GM18498 (cell line): Measurements from ENCODE around the gene PYCR2.
"Not testable (repeated sequence)": the region's sequence is repeated elsewhere in the genome, so short reads cannot be mapped to it uniquely, and the experiment has no call there.

ENCODE experiments used
- ATAC-seq: cut with Tn5 transposase; IDR thresholded peaks from one replicate; pipeline ENCODE4 v1.9.1; 2021; ENCODE audit warnings: mild to moderate bottlenecking, moderate library complexity; ENCODE audit not compliant: unreplicated experiment

PYCR2 gene

DNA sequence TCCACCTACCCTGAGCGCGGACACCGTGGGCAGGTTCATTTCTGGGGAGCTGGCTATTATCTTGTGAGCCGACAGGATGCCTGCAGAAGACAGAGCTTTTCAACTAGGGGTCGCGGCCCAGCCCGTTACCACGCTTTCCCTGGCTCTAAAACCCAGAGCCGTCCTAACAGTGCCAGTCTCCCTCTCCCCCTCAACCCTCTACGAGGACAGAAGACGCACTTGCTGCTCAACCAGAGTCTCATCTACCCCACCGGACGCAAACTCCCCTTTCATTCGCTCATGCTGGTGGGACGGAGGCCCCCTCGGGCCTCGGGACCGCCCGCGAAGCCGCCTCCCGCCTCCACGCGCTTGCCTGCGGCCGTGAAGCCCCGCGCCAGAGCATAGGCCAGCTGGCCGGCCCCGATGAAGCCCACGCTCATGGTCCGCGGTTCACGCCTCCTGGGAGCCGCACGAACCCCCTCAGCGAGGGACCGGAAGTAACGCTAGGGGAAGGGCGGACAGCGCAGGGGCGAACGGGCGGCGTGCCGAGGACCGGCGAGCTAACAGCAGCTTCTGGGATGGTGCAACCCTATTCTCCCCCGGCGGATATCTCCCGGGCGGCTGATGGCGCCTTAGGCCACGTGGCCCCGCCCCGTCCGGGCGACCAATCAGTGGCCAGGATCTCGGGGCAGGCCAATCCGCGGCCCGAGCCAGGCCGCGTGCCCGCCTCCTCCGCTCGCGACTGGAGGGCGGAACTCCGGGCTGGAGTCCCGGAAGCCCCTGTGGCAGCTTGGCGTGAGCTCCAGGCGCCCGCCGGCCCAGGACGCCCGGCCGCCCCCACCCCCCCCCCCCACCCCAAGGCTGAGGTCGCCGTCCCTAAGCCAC lies at the start of gene PYCR2:
Gene PYCR2, minus strand, starts transcription at position 559 of the 864 bp plus-strand sequence. Its CDS starts 140 bp downstream, at position 419.
- ATAC-seq, result peak; percentile 98

DNA sequence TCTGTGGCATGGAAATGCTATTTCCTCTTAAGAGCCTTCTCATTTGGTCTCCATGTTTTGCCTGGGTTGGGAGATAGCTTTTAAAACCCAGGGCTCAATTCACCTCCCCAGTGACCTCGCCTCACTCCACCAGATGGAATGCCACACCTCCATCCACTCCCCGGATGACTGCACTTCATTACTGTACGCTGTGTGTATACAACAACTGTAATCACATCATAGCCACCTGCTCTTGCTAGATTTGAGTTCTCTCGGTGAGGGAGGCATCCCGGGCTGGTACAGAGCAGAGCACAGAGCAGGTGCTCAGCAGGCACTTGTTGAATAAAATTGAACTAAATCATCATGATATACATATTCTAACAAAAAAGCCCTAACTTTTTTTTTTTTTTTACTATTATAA lies 49.1 kb upstream of the PYCR2 start:
- ATAC-seq, result no peak

GRCh38 chr1:225972344-225973152 lies 48.5 kb upstream of the PYCR2 start:
- no peak for ATAC-seq

GRCh38 chr1:225970592-225971157 lies 46.6 kb upstream of the PYCR2 start:
- ATAC-seq, result not testable (repeated sequence)

- not testable (repeated sequence) for ATAC-seq
Observed at GRCh38 chr1:225969751-225970150, 45.7 kb upstream of the PYCR2 start.

DNA sequence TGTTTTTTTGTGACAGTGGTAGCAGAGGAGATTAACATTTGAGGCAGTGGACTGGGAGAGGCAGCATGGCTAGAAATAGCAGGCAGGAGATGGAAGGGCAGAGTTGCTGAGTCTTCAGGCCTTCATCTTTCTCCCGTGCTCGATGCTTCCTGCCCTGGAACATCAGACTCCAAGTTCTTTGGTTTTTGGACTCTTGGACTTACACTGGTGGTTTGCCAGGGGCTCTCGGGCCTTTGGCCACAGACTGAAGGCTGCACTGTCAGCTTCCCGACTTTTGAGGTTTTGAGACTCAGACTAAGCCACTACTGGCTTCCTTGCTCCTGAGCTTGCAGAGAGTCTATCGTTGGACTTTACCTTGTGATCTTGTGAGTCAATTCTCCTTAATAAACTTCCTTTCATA lies 41.2 kb upstream of the PYCR2 start:
- ATAC-seq, result no peak

GRCh38 chr1:225963735-225964530 lies 39.9 kb upstream of the PYCR2 start:
- ATAC-seq, result no peak

DNA sequence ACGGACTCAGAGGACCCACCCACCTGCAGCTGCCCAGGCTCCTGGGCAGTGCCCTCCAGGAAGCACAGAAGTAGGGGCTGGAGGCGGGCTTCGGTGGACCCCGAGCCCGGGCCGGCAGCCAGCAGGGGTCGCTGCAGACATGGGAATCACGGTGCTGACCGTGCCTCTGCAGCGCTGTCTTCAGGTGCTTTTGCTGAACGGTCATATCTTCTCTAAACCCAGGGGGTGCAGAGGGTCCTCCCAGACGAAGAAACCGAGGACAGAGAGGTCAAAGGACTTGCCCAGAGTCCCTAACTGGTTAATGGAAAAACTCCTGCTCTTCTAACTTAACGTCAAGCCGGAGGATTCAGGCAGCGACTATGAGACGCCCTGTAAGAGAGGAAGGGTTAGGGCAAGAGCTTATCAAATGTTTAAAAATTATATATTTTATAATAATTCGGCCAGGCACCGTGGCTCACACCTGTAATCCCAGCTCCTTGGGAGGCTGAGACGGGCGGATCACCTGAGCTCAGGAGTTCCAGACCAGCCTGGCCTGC lies 38.5 kb upstream of the PYCR2 start:
- ATAC-seq, result peak; percentile 73

DNA sequence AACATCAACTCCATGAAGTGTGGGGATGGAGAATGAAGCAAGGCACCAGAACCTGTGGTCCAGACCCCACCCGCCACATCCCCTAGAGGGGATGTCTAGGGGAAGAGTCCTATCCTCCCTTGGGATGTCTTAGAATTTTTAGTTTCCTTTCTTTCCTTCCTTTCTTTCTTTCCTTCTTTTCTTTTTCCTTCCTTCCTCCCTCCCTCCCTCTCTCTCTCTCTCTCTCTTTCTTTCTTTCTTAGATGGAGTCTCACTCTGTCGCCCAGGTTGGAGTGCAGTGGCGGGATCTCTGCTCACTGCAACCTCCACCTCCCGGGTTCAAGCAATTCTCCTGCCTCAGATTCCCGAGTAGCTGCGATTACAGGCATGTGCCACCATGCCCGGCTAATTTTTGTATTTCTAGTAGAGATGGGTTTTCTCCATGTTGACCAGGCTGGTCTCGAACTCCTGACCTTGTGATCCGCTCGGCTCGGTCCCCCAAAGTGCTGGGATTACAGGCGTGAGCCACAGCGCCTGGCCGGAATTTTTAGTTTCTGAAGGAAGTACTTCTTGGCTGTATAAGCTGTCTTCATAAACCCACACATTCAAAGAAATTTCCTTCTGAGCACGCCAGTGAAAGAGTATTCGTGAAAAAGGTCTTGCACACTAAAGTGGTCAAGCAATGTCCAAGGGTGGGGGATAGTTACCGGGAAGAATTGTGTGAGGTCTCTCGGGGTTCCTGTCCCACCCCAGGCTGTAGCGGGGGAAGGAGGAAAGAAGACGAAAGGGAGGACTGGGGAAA lies 37.8 kb upstream of the PYCR2 start:
- ATAC-seq, result no peak

DNA sequence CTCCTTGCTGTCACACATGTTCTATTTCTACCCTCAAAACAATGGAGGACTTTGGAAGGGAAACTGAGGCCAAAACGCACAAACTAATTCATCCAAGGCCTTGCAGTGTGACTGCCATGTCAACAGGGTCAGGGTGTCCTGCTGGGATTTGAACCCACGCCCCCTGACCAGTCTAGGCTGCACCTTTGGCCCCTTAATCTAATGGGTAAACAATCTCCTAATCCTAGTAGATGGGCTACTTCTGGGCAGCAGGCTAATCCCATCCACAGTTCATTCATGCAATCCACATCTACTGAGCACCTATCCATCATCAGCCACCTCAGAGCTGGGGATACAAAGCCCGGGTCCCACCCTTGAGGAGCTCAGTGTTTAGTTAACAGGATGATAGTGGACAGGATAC lies 34.0 kb upstream of the PYCR2 start:
- ATAC-seq, result no peak

DNA sequence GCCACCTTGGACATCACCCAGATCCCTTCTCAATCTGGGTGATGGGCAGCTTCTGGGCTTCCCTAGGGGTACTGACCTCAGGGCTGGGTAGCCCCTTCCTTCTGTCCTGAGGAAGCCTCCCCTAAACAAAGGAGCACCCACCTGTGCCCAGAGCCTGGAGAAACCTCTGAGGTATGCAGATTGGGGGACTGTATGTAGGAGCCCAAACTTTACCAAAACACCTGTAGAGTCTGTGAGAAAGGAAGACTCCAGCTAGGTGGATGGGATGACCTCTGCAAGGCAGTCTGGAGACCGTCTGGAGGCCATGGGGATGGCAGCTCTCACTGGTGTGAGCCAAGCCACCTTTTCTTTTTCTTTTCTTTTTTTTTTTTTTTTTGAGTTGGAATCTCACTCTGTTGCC lies 30.7 kb upstream of the PYCR2 start:
- ATAC-seq, result no peak

GRCh38 chr1:225953315-225953714 lies 29.3 kb upstream of the PYCR2 start:
- ATAC-seq, result no peak

GRCh38 chr1:225950905-225951497 lies 27.0 kb upstream of the PYCR2 start:
- no peak for ATAC-seq

DNA sequence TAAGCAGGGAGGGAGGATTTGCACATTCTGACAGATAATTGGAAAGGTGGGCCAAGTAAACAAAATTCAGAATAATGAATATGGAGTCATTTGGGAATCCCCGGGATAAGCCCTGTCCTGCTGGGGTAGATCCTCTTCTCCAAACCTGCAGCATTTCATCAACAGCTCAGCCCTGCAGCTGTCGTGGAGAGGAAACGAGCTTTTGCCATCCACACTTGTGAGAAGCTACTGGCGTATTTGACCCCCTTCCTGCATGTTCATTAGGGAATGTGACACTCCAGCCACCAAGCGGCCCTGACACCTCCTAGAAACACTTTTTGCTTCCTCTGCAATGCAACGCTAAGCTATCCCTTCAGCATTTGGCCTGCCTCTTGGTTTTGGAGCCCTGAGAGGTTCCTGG lies 25.0 kb upstream of the PYCR2 start:
- no peak for ATAC-seq

- ATAC-seq, result no peak
Observed at GRCh38 chr1:225946803-225947202, 22.8 kb upstream of the PYCR2 start.

DNA sequence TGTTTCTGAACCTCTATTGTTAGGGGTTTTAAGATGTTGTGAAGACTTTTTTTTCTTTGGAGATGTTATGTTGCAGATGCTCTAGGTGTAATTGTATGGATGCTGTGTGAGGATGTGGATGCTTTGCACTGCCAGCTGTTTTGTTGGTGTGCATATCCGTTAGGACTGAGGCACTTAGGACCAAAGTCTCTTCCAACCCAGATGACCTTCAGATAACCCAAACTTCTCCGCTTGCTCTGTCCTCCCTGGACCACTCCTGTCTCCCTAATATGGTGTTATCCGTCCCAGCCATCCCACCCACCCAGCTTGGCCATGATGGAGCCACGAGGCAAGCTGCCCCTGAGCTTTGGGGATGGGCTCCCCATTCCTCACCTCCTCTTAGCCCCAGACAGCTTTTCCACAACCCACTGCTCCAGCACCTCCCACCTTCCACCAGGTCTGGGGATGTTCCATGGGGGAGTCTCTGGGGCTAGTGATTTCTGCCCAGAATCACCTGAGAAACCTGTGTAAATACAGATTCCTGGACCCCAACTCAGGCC lies 22.1 kb upstream of the PYCR2 start:
- no peak for ATAC-seq

- ATAC-seq, result no peak
Observed at GRCh38 chr1:225945564-225945963, 21.5 kb upstream of the PYCR2 start.

- peak; percentile 72 for ATAC-seq
Observed at GRCh38 chr1:225944951-225945350, 20.9 kb upstream of the PYCR2 start.

- no peak for ATAC-seq
Observed at GRCh38 chr1:225944387-225944786, 20.3 kb upstream of the PYCR2 start.
